A549 (cell line): Measurements from ENCODE around the gene C2orf49. TPM values are rescaled to one million over a fixed set of nuclear protein-coding genes. Genes with fewer than 3 reads are reported as not detected.

ENCODE experiments used
- ATAC-seq, 2 experiments: fragments of 200-7000 bp in 1 of 2; fragments of >200 bp in 1 of 2; cut with Nextera tagmentation in 1 of 2; cut with Tn5 transposase in 1 of 2; 3 replicates each; pipeline versions ENCODE4 v1.8.0 to v1.9.1; 2018 to 2020; ENCODE audit warnings: mild to moderate bottlenecking in 1 of 2, moderate library complexity in 1 of 2
- CTCF ChIA-PET: fragments of 300-600 bp; sonication (Branson Sonifier 250); formaldehyde crosslinking; extraction: SDS; loops from one replicate; lab custom pipeline; 2021; ENCODE audit warnings: antibody characterized with exemption, inconsistent platforms; lab: Yijun Ruan, JAX
- POLR2A ChIA-PET: fragments of 350-600 bp; formaldehyde crosslinking; extraction: SDS; loops from one replicate; lab custom pipeline; 2021; ENCODE audit warnings: antibody characterized with exemption, inconsistent platforms; lab: Yijun Ruan, JAX
- DNase-seq, 2 experiments: peaks; one replicate each; pipeline versions ENCODE4 v3.0.0 to v3.0.0-alpha.2; 2011 to 2016; ENCODE audit warnings: low read depth in 1 of 2, low spot score in 1 of 2
- FAIRE-seq: peaks from 2 replicates; lab custom pipeline; 2011; peaks lifted over from hg19 to GRCh38; lab: Jason Lieb, UNC
- H3K27ac ChIP-seq, 2 experiments: fragments of >200 bp; sonication (Bioruptor Twin); formaldehyde crosslinking; 3 replicates each; pipeline ENCODE4 v1.5.1; 2016 to 2017
- H3K4me1 ChIP-seq: fragments of >200 bp; sonication (Bioruptor Twin); formaldehyde crosslinking; 3 replicates; pipeline ENCODE4 v1.6.1; 2016
- H3K4me2 ChIP-seq: fragments of >200 bp; sonication (Bioruptor Twin); formaldehyde crosslinking; 3 replicates; pipeline ENCODE4 v1.6.1; 2016
- H3K4me3 ChIP-seq: fragments of >200 bp; sonication (Bioruptor Twin); formaldehyde crosslinking; 3 replicates; pipeline ENCODE4 v1.5.1; 2016
- H3K9me3 ChIP-seq: fragments of >200 bp; sonication (Bioruptor Twin); formaldehyde crosslinking; 3 replicates; pipeline ENCODE4 v1.6.1; 2016
- BHLHE40 ChIP-seq: IDR thresholded peaks from 2 replicates; pipeline ENCODE4 v1.6.1; 2012; ENCODE audit warnings: low read depth, low read length, inconsistent platforms
- CEBPB ChIP-seq, 2 experiments: fragments of >200 bp in 1 of 2; sonication (Bioruptor Twin) in 1 of 2; formaldehyde crosslinking in 1 of 2; IDR thresholded peaks; 2 replicates each; pipeline ENCODE4 v1.6.1; 2012 to 2016
- EHF ChIP-seq: fragments of 250-450 bp; sonication (Bioruptor Pico); IDR thresholded peaks from 2 replicates; pipeline ENCODE4 v1.5.0; 2020; ENCODE audit warnings: mild to moderate bottlenecking
- EHMT2 ChIP-seq: fragments of 200-600 bp; sonication (generic); IDR thresholded peaks from 2 replicates; pipeline ENCODE4 v1.6.1; 2016; ENCODE audit warnings: antibody characterized with exemption, low read depth, mild to moderate bottlenecking, moderate library complexity
- EP300 ChIP-seq, 2 experiments: fragments of >200 bp; sonication (Bioruptor Twin); formaldehyde crosslinking; IDR thresholded peaks; 2 replicates in 1 of 2; 3 replicates in 1 of 2; pipeline ENCODE4 v1.6.1; 2016 to 2017
- ESRRA ChIP-seq: fragments of 150-350 bp; IDR thresholded peaks from 2 replicates; pipeline ENCODE4 v1.6.1; 2014; ENCODE audit warnings: mild to moderate bottlenecking, low read length, borderline replicate concordance
- FOSL2 ChIP-seq, 2 experiments: fragments of 450-650 bp in 1 of 2; fragments of >200 bp in 1 of 2; sonication (Bioruptor Twin) in 1 of 2; formaldehyde crosslinking; IDR thresholded peaks; 2 replicates each; pipeline versions ENCODE4 v1.5.0 to v1.6.1; 2016 to 2020; ENCODE audit warnings: mild to moderate bottlenecking in 1 of 2, moderate library complexity in 1 of 2
- GATA3 ChIP-seq: IDR thresholded peaks from 2 replicates; pipeline ENCODE4 v1.6.1; 2012; ENCODE audit warnings: borderline replicate concordance
- HEYL ChIP-seq: fragments of 250-450 bp; sonication (Bioruptor Pico); IDR thresholded peaks from 2 replicates; pipeline ENCODE4 v1.8.0; 2021; ENCODE audit warnings: mild to moderate bottlenecking, moderate library complexity
- HOXA7 ChIP-seq: fragments of 250-450 bp; sonication (Bioruptor Pico); IDR thresholded peaks from 2 replicates; pipeline ENCODE4 v1.5.0; 2020; ENCODE audit warnings: mild to moderate bottlenecking, moderate library complexity
- HOXB13 ChIP-seq: fragments of 250-450 bp; sonication (Bioruptor Pico); IDR thresholded peaks from 2 replicates; pipeline ENCODE4 v1.5.0; 2020; ENCODE audit warnings: low read depth, mild to moderate bottlenecking, moderate library complexity
- HOXB5 ChIP-seq: fragments of 250-450 bp; sonication (Bioruptor Pico); IDR thresholded peaks from 2 replicates; pipeline ENCODE4 v1.5.0; 2020; ENCODE audit warnings: mild to moderate bottlenecking, moderate library complexity
- KDM5A ChIP-seq: fragments of 200-600 bp; sonication (generic); IDR thresholded peaks from 2 replicates; pipeline ENCODE4 v1.6.1; 2016; ENCODE audit warnings: antibody characterized with exemption, mild to moderate bottlenecking
- MAZ ChIP-seq: fragments of 150-350 bp; IDR thresholded peaks from 2 replicates; pipeline ENCODE4 v1.6.1; 2014; ENCODE audit warnings: antibody characterized with exemption, low read depth, low read length, borderline replicate concordance
- MYC ChIP-seq: IDR thresholded peaks from 2 replicates; pipeline ENCODE4 v1.6.1; 2012; ENCODE audit warnings: mild to moderate bottlenecking, inconsistent platforms, low read length, improper control_type of control experiment, borderline replicate concordance
- NFE2L2 ChIP-seq: fragments of 150-350 bp; conservative IDR thresholded peaks from 2 replicates; pipeline ENCODE4 v1.6.1; 2014; ENCODE audit warnings: low read length
- NR3C1 ChIP-seq: fragments of >200 bp; sonication (Bioruptor Twin); formaldehyde crosslinking; IDR thresholded peaks from 3 replicates; pipeline ENCODE4 v1.6.1; 2017
- PBX3 ChIP-seq: IDR thresholded peaks from 2 replicates; pipeline ENCODE4 v1.6.1; 2012
- PHF8 ChIP-seq: fragments of 200-600 bp; sonication (generic); IDR thresholded peaks from 2 replicates; pipeline ENCODE4 v1.6.1; 2016; ENCODE audit warnings: low read depth, mild to moderate bottlenecking, antibody characterized with exemption, moderate library complexity, borderline replicate concordance
- POLR2A ChIP-seq: IDR thresholded peaks from 2 replicates; pipeline ENCODE4 v1.6.1; 2012; ENCODE audit warnings: mild to moderate bottlenecking, low read length
- POLR2AphosphoS2 ChIP-seq: conservative IDR thresholded peaks from 2 replicates; pipeline ENCODE4 v1.6.1; 2012; ENCODE audit warnings: low read length, improper control_type of control experiment, inconsistent platforms
- RNF2 ChIP-seq: fragments of 200-600 bp; sonication (generic); IDR thresholded peaks from 2 replicates; pipeline ENCODE4 v1.6.1; 2016; ENCODE audit warnings: low read depth, mild to moderate bottlenecking, antibody characterized with exemption, moderate library complexity, borderline replicate concordance
- SMC3 ChIP-seq: fragments of >200 bp; sonication (Bioruptor Twin); formaldehyde crosslinking; IDR thresholded peaks from 3 replicates; pipeline ENCODE4 v1.6.1; 2018; ENCODE audit warnings: inconsistent platforms
- SREBF2 ChIP-seq: fragments of 450-650 bp; IDR thresholded peaks from 2 replicates; pipeline ENCODE4 v1.6.1; 2014; ENCODE audit warnings: mild to moderate bottlenecking, moderate library complexity
- TFCP2L1 ChIP-seq: fragments of 250-450 bp; sonication (Bioruptor Pico); IDR thresholded peaks from 2 replicates; pipeline ENCODE4 v1.5.0; 2021; ENCODE audit warnings: mild to moderate bottlenecking
- TP53 ChIP-seq: fragments of 250-450 bp; sonication (Bioruptor Pico); IDR thresholded peaks from 2 replicates; pipeline ENCODE4 v1.5.0; 2021; ENCODE audit warnings: mild to moderate bottlenecking, moderate library complexity
- ZFP36 ChIP-seq: fragments of 450-650 bp; IDR thresholded peaks from 2 replicates; pipeline ENCODE4 v1.6.1; 2014; ENCODE audit warnings: borderline replicate concordance; ENCODE audit not compliant: partially characterized antibody
- WGBS: methylation state at CpG from one replicate; pipeline ENCODE4 v1.1.6; 2017; ENCODE audit errors: missing lambda C conversion rate; 5-methylcytosine and 5-hydroxymethylcytosine counted together
- polyA plus RNA-seq, 4 experiments: library from polyadenylated mRNA; depleted of rRNA in 3 of 4; stranded (reverse); fragments of >200 nt; fragmentation: RNase III in 1 of 4; extraction: RNeasy Plus Mini Kit Qiagen cat#74134 plus additional on column Dnase treatment in 1 of 4; gene quantifications; 2 replicates in 3 of 4; 3 replicates in 1 of 4; pipeline ENCODE4 v1.2.3, GENCODE V29; 2011 to 2017
- TF ChIP-seq, protein P1 (sequence below): IDR thresholded peaks from 2 replicates; pipeline ENCODE4 v1.6.1; 2012
- TF ChIP-seq, protein P2 (sequence below): fragments of 450-650 bp; IDR thresholded peaks from 2 replicates; pipeline ENCODE4 v1.6.1; 2014; ENCODE audit warnings: antibody characterized with exemption
- TF ChIP-seq, protein P3 (sequence below): fragments of 250-450 bp; sonication (Bioruptor Pico); IDR thresholded peaks from 2 replicates; pipeline ENCODE4 v1.5.0; 2020; ENCODE audit warnings: low read depth, mild to moderate bottlenecking, moderate library complexity

Gene C2orf49
- polyA plus RNA-seq, 2 of the 4 experiments (the other 2 are of a cell fraction): 19.4 to 25.7 TPM

DNA sequence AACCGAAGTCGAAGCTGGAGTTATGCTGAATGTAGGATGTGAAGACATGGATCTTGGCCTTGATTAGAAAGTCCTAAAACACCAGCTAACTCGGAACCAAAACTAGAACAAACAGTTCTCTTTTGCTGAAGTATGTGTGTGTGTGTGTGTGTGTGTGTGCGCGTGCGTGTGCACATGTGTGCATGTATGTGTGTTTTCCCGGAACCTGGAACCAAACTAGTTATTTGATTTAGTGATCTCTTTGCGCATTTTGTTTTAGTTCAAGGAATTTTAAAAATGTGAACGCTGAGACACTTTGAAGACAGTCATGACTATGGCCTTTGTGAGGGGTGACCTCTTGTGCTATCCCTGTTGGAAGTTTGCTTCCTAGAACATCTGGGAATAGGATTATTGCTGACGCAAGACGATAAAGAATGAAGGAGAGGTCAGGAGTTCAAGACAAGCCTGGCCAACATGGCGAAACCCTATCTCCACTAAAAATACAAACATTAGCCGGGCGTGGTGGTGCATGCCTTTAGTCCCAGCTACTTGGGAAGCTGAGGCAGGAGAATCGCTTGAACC is 37.7 kb downstream of the C2orf49 start:
- Histone ChIP-seq H3K4me2 (peak overlapping the region; percentile 27; the same call in 2 of the 3 replicates), H3K9me3 (no peaks in the 10 kb centered on the region), H3K27ac (peak overlapping the region in 1 of 2 experiments; percentile 50; a peak in 3 of 6 replicates), H3K4me3 (no peak overlapping the region), H3K4me1 (peaks cover 35% of the 10 kb centered on the region)
- no peak for TF ChIP-seq SREBF2
- TF ChIP-seq SMC3: no peak
- no peak for TF ChIP-seq PHF8
- TF ChIP-seq, protein P1, sequence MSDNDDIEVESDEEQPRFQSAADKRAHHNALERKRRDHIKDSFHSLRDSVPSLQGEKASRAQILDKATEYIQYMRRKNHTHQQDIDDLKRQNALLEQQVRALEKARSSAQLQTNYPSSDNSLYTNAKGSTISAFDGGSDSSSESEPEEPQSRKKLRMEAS: no peak
- no peak for TF ChIP-seq CEBPB (IDR thresholded peaks at IDR 0.05)
- no peak for TF ChIP-seq ESRRA
- TF ChIP-seq EHMT2: no peak
- TF ChIP-seq EP300 (IDR thresholded peaks at IDR 0.05): no peak
- no peak for TF ChIP-seq FOSL2 (IDR thresholded peaks at IDR 0.05)
- TF ChIP-seq FOSL2 (CRISPR knock-in tag; IDR thresholded peaks at IDR 0.05): no peak
- TF ChIP-seq KDM5A: no peak
- no peak for TF ChIP-seq HEYL
- no peak for TF ChIP-seq HOXA7
- TF ChIP-seq, protein P2, sequence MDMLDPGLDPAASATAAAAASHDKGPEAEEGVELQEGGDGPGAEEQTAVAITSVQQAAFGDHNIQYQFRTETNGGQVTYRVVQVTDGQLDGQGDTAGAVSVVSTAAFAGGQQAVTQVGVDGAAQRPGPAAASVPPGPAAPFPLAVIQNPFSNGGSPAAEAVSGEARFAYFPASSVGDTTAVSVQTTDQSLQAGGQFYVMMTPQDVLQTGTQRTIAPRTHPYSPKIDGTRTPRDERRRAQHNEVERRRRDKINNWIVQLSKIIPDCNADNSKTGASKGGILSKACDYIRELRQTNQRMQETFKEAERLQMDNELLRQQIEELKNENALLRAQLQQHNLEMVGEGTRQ: no peak
- no peak for TF ChIP-seq MAZ
- TF ChIP-seq MYC: no peak
- TF ChIP-seq PBX3: no peak
- no peak for TF ChIP-seq TP53 (CRISPR knock-in tag)
- no peak for TF ChIP-seq BHLHE40
- TF ChIP-seq RNF2: no peak
- CTCF ChIA-PET: interaction anchor here (1.2 to 12.5 kb wide), 5 partner anchors 19 to 144 kb away, joined by 3 to 122 read pairs (median 3); partner anchors contain the start of gene FHL2
- no peak for DNase-seq
- FAIRE-seq: no peak
- POLR2A ChIA-PET: no interaction called here
- 81% methylated on average over 15 of the region's 15 CpGs for WGBS
- no peak for ATAC-seq

GRCh38 chr2:105376010-105376409 is 38.7 kb downstream of the C2orf49 start:
- TF ChIP-seq PHF8: no peak
- no peak for TF ChIP-seq TFCP2L1 (CRISPR knock-in tag)
- TF ChIP-seq HOXB5 (CRISPR knock-in tag): no peak
- TF ChIP-seq, protein P3, sequence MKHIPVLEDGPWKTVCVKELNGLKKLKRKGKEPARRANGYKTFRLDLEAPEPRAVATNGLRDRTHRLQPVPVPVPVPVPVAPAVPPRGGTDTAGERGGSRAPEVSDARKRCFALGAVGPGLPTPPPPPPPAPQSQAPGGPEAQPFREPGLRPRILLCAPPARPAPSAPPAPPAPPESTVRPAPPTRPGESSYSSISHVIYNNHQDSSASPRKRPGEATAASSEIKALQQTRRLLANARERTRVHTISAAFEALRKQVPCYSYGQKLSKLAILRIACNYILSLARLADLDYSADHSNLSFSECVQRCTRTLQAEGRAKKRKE (CRISPR knock-in tag): no peak
- TF ChIP-seq HOXB13 (CRISPR knock-in tag): no peak
- TF ChIP-seq RNF2: no peak
- TF ChIP-seq GATA3: no peak
- no peak for TF ChIP-seq EHF
- no peak for TF ChIP-seq ZFP36
- TF ChIP-seq NR3C1: no peak
- no peak for TF ChIP-seq MYC
- TF ChIP-seq NFE2L2: no peak
- TF ChIP-seq POLR2A: no peak
- TF ChIP-seq PBX3: no peak
- TF ChIP-seq POLR2AphosphoS2: no peak
- TF ChIP-seq, all 56 proteins: peak for 0
- no peak for FAIRE-seq
- no peak for ATAC-seq
- Histone ChIP-seq H3K4me1 (peaks cover 35% of the 10 kb centered on the region), H3K4me2 (no peak overlapping the region), H3K27ac (peak overlapping the region in 1 of 2 experiments; percentile 14; a peak in 2 of 6 replicates), H3K4me3 (no peak overlapping the region), H3K9me3 (no peaks in the 10 kb centered on the region)
- whole genome bisulfite sequencing: 89% methylated on average over 11 of the region's 11 CpGs
- ChIA-PET CTCF (interaction anchor here (0.6 to 12.5 kb wide), 4 partner anchors 14 to 143 kb away, joined by 3 to 122 read pairs (median 3); partner anchors contain the start of gene FHL2), POLR2A (no interaction called here)
- no peak for DNase-seq
